ENCODE data around the gene ITGAV.

ITGAV gene

GRCh38 chr2:186724736-186725135, 134.9 kb downstream of the ITGAV start:
- CTCF ChIA-PET = interaction anchor here (1.3 kb wide), 1 partner anchor 20 kb away, joined by 3 read pairs; no protein-coding TSS in a partner anchor
- no peak for DNase-seq (ENCODE audit: low read depth, low spot score)
- TF ChIP-seq CTCF (IDR thresholded peaks at IDR 0.05; ENCODE audit: insufficient read depth, low read length, missing control alignments) = no peak
- POLR2A ChIA-PET = no interaction called here
- no peak overlapping the region for H3K4me3 ChIP-seq (ENCODE audit: low read depth, low read length)

- ChIA-PET POLR2A (no interaction called here), CTCF (no interaction called here)
- no peak for TF ChIP-seq CTCF (IDR thresholded peaks at IDR 0.05; ENCODE audit: insufficient read depth, low read length, missing control alignments)
- H3K4me3 ChIP-seq (ENCODE audit: low read depth, low read length) = no peak overlapping the region
- DNase-seq (ENCODE audit: low read depth, low spot score) = no peak
Observed at GRCh38 chr2:186725783-186726182, 135.9 kb downstream of the ITGAV start.

DNA sequence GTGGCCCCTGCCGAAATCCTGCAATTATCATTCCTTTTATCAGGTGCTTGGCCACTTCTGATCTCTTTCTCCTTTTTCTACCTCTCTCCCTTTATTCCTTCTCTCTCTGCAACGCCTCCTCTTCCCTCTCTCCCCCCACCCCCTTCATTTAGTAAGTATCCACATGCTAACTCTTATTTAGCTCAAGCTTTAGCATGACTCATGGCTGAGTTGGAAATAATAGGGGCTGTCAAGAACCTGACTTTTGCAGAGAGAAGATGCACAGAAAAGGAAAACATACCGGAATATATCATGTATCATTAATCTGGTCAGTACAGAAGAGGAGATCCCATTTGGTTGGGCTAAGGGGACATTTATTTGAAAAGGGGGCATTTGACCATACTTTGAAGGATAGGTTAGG, 137.1 kb downstream of the ITGAV start:
- ChIA-PET CTCF (no interaction called here), POLR2A (no interaction called here)
- DNase-seq (ENCODE audit: low read depth, low spot score) = peak; percentile 3
- no peak overlapping the region for H3K4me3 ChIP-seq (ENCODE audit: low read depth, low read length)
- no peak for TF ChIP-seq CTCF (IDR thresholded peaks at IDR 0.05; ENCODE audit: insufficient read depth, low read length, missing control alignments)

- no peak for DNase-seq (ENCODE audit: low read depth, low spot score)
- CTCF ChIA-PET = no interaction called here
- no peak overlapping the region for H3K4me3 ChIP-seq (ENCODE audit: low read depth, low read length)
- POLR2A ChIA-PET = no interaction called here
- no peak for TF ChIP-seq CTCF (IDR thresholded peaks at IDR 0.05; ENCODE audit: insufficient read depth, low read length, missing control alignments)
Observed at GRCh38 chr2:186728631-186729030, 138.8 kb downstream of the ITGAV start.
